Mesenchymal stem cell (in vitro differentiated cells and primary cell): ENCODE data around the gene MXI1.

ENCODE experiments used
- DNase-seq: peaks from one replicate; pipeline ENCODE4 v3.0.0-alpha.2; 2013
- H2AFZ ChIP-seq: one replicate; pipeline ENCODE4 v1.6.1; 2013; ENCODE audit warnings: low read depth, mild to moderate bottlenecking, control low read depth, inconsistent platforms, low read length, moderate library complexity
- H2AK5ac ChIP-seq: 2 replicates; pipeline ENCODE4 v1.6.1; 2013; ENCODE audit warnings: low read length, moderate library complexity, mild to moderate bottlenecking, inconsistent platforms; ENCODE audit not compliant: severe bottlenecking
- H2BK120ac ChIP-seq: one replicate; pipeline ENCODE4 v1.6.1; 2013; ENCODE audit warnings: low read depth, mild to moderate bottlenecking, inconsistent platforms, low read length, moderate library complexity
- H2BK12ac ChIP-seq, 2 experiments: one replicate each; pipeline ENCODE4 v1.6.1; 2013; ENCODE audit warnings: inconsistent platforms in 2 of 2, low read length in 2 of 2, mild to moderate bottlenecking in 2 of 2, moderate library complexity in 2 of 2, control low read depth in 1 of 2
- H2BK15ac ChIP-seq: one replicate; pipeline ENCODE4 v1.6.1; 2013; ENCODE audit warnings: mild to moderate bottlenecking, low read depth, inconsistent platforms; ENCODE audit not compliant: poor library complexity, severe bottlenecking
- H2BK5ac ChIP-seq: 2 replicates; pipeline ENCODE4 v1.6.1; 2013; ENCODE audit warnings: low read depth, mild to moderate bottlenecking, low read length, control low read depth, inconsistent platforms; ENCODE audit not compliant: poor library complexity, severe bottlenecking
- H3K14ac ChIP-seq, 2 experiments: one replicate each; pipeline ENCODE4 v1.6.1; 2013; ENCODE audit warnings: inconsistent platforms in 2 of 2, low read length in 2 of 2, control low read depth in 1 of 2, mild to moderate bottlenecking in 1 of 2, moderate library complexity in 1 of 2
- H3K18ac ChIP-seq, 2 experiments: one replicate each; pipeline ENCODE4 v1.6.1; 2013; ENCODE audit warnings: inconsistent platforms in 2 of 2, low read length in 2 of 2, control low read depth in 1 of 2, low read depth in 1 of 2, mild to moderate bottlenecking in 1 of 2
- H3K23ac ChIP-seq, 2 experiments: one replicate each; pipeline ENCODE4 v1.6.1; 2013; ENCODE audit warnings: inconsistent platforms in 2 of 2, low read length in 2 of 2, mild to moderate bottlenecking in 2 of 2, moderate library complexity in 2 of 2, control low read depth in 1 of 2
- H3K27ac ChIP-seq: 2 replicates; pipeline ENCODE4 v1.5.1; 2013; ENCODE audit warnings: mild to moderate bottlenecking, moderate library complexity, low read length, control low read depth, inconsistent platforms; ENCODE audit not compliant: poor library complexity, severe bottlenecking
- H3K27me3 ChIP-seq, 2 experiments: 2 replicates each; pipeline versions ENCODE4 v1.6.1 to v1.7.0; 2013; ENCODE audit warnings: low read length in 2 of 2, mild to moderate bottlenecking in 2 of 2, moderate library complexity in 2 of 2, control low read depth in 1 of 2, inconsistent platforms in 1 of 2; ENCODE audit not compliant: control insufficient read depth in 1 of 2, insufficient read depth in 1 of 2
- H3K36me3 ChIP-seq, 2 experiments: 2 replicates each; pipeline versions ENCODE4 v1.6.1 to v1.7.0; 2013; ENCODE audit warnings: low read length in 2 of 2, control low read depth in 1 of 2, inconsistent platforms in 1 of 2, low read depth in 1 of 2, mild to moderate bottlenecking in 1 of 2; ENCODE audit not compliant: insufficient read depth in 2 of 2, control insufficient read depth in 1 of 2
- H3K4ac ChIP-seq, 2 experiments: one replicate each; pipeline ENCODE4 v1.6.1; 2013; ENCODE audit warnings: inconsistent platforms in 2 of 2, low read length in 2 of 2, mild to moderate bottlenecking in 2 of 2, moderate library complexity in 2 of 2, control low read depth in 1 of 2, low read depth in 1 of 2
- H3K4me1 ChIP-seq: 2 replicates; pipeline ENCODE4 v1.6.1; 2013; ENCODE audit warnings: low read depth, low read length, control low read depth; ENCODE audit not compliant: control insufficient read depth, insufficient read depth
- H3K4me2 ChIP-seq: 2 replicates; pipeline ENCODE4 v1.6.1; 2013; ENCODE audit warnings: low read length, mild to moderate bottlenecking, inconsistent platforms; ENCODE audit not compliant: poor library complexity, severe bottlenecking
- H3K4me3 ChIP-seq, 2 experiments: 2 replicates each; pipeline versions ENCODE4 v1.5.1 to v1.7.0; 2013; ENCODE audit warnings: low read length in 2 of 2, mild to moderate bottlenecking in 2 of 2, control low read depth in 1 of 2, low read depth in 1 of 2; ENCODE audit not compliant: insufficient read depth in 1 of 2
- H3K79me1 ChIP-seq: replicated peaks from 2 replicates; pipeline ENCODE4 v1.6.1; 2013; ENCODE audit warnings: mild to moderate bottlenecking, control low read depth, low read length, inconsistent platforms; ENCODE audit not compliant: poor library complexity, severe bottlenecking
- H3K9ac ChIP-seq: 2 replicates; pipeline ENCODE4 v1.7.0; 2013; ENCODE audit warnings: mild to moderate bottlenecking, low read length, moderate library complexity
- H3K9me3 ChIP-seq: 2 replicates; pipeline ENCODE4 v1.7.0; 2013; ENCODE audit warnings: mild to moderate bottlenecking, low read length; ENCODE audit not compliant: control insufficient read depth
- H4K8ac ChIP-seq: one replicate; pipeline ENCODE4 v1.6.1; 2013; ENCODE audit warnings: inconsistent platforms, mild to moderate bottlenecking, low read length, moderate library complexity
- H4K91ac ChIP-seq: one replicate; pipeline ENCODE4 v1.6.1; 2013; ENCODE audit warnings: mild to moderate bottlenecking, low read length, inconsistent platforms
- WGBS: methylation state at CpG from one replicate; pipeline ENCODE4 v1.1.7; 2013; ENCODE audit warnings: mixed read lengths; 5-methylcytosine and 5-hydroxymethylcytosine counted together

MXI1 gene

GRCh38 chr10:110324201-110324804 lies 116.9 kb downstream of the MXI1 start:
- WGBS: 62% methylated on average over 5 of the region's 5 CpGs
- Histone ChIP-seq H3K4me3 (no peak overlapping the region), H3K18ac (no peak overlapping the region), H3K4me1 (peaks cover 8% of the 10 kb centered on the region), H2AK5ac (no peak overlapping the region), H2BK12ac (no peak overlapping the region), H3K9ac (no peak overlapping the region), H2BK120ac (no peak overlapping the region), H3K27me3 (no peaks in the 10 kb centered on the region), H4K8ac (no peak overlapping the region), H3K36me3 (no peaks in the 10 kb centered on the region), H3K4me2 (no peak overlapping the region), H4K91ac (no peak overlapping the region), H3K79me1 (no peaks in the 10 kb centered on the region), H3K14ac (no peak overlapping the region), H2AFZ (no peak overlapping the region), H3K27ac (no peak overlapping the region), H3K23ac (no peak overlapping the region), H3K4ac (no peak overlapping the region), H3K9me3 (peaks cover 15% of the 10 kb centered on the region), H2BK5ac (no peak overlapping the region), H2BK15ac (no peak overlapping the region)
- DNase-seq: no peak

- H3K27me3 ChIP-seq: no peaks in the 10 kb centered on the region
- H4K8ac ChIP-seq: no peak overlapping the region
- WGBS: 60% methylated on average over 2 of the region's 3 CpGs
- H2AFZ ChIP-seq: no peak overlapping the region
- H3K4me2 ChIP-seq: no peak overlapping the region
- H2AK5ac ChIP-seq: peak overlapping the region; percentile 49
- DNase-seq: peak; percentile 17
- no peak overlapping the region for H3K14ac ChIP-seq
- no peak overlapping the region for H3K4me3 ChIP-seq
- H4K91ac ChIP-seq: no peak overlapping the region
- no peak overlapping the region for H3K4ac ChIP-seq
- peaks cover 8% of the 10 kb centered on the region for H3K4me1 ChIP-seq
- no peak overlapping the region for H2BK15ac ChIP-seq
- H2BK120ac ChIP-seq: no peak overlapping the region
- H2BK12ac ChIP-seq: no peak overlapping the region
- H3K36me3 ChIP-seq: no peaks in the 10 kb centered on the region
- H3K9ac ChIP-seq: no peak overlapping the region
- no peak overlapping the region for H3K23ac ChIP-seq
- H3K9me3 ChIP-seq: peaks cover 21% of the 10 kb centered on the region
- no peak overlapping the region for H3K27ac ChIP-seq
- H3K18ac ChIP-seq: peak overlapping the region in 1 of 2 experiments; percentile 54
- H3K79me1 ChIP-seq: no peaks in the 10 kb centered on the region
- H2BK5ac ChIP-seq: no peak overlapping the region
Observed at GRCh38 chr10:110324805-110325280, 117.4 kb downstream of the MXI1 start.

- Histone ChIP-seq H2BK5ac (no peak overlapping the region), H4K8ac (no peak overlapping the region), H4K91ac (no peak overlapping the region), H3K79me1 (no peaks in the 10 kb centered on the region), H3K4me1 (peaks cover 8% of the 10 kb centered on the region), H3K18ac (peak overlapping the region in 1 of 2 experiments; percentile 16), H2BK12ac (peak overlapping the region in 1 of 2 experiments; percentile 11), H3K4me3 (no peak overlapping the region), H2AFZ (no peak overlapping the region), H2BK120ac (no peak overlapping the region), H3K14ac (no peak overlapping the region), H2AK5ac (peak overlapping the region; percentile 69), H3K36me3 (peaks cover 0 to 4% of the 10 kb centered on the region in 2 experiments), H3K9me3 (peaks cover 26% of the 10 kb centered on the region), H3K23ac (no peak overlapping the region), H2BK15ac (no peak overlapping the region), H3K4ac (no peak overlapping the region), H3K27me3 (no peaks in the 10 kb centered on the region), H3K27ac (peak overlapping the region; percentile 66), H3K4me2 (no peak overlapping the region), H3K9ac (no peak overlapping the region)
- 23% methylated on average over 4 of the region's 4 CpGs for WGBS
- peak; percentile 87 for DNase-seq
Observed at GRCh38 chr10:110326351-110327032, 119.1 kb downstream of the MXI1 start.

DNA sequence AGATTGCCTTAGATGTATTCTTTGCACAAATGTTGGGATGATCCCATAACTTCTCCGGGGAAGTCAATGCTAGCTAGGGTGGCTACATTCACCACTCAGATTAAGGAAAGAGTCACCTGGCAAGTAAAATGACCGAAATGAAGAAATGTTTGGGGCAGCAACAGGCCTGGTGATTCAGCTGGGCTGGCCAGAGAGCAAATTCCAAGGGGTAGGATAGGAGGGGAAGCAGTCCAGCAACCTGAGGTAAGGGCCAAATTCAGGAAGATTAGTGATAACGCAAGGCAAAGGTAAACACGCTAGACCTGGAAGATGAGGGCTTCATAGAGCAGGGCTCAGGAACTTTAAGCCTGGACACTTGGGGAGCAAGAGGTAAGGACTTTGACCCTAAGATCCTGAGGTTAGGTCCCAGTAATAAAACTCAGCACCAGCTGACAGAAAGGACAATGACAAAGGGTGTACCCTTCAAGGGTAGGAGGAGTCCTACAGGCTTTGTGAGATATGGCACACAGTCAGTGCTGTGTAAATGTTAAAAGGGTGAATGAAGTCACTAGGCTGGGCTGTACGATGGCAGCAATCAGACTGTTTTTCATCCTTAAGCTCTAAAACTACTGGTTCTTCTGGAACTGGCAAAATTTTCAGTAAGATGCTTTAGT lies 120.0 kb downstream of the MXI1 start:
- Histone ChIP-seq H2BK120ac (no peak overlapping the region), H2AFZ (no peak overlapping the region), H3K79me1 (no peaks in the 10 kb centered on the region), H3K9ac (no peak overlapping the region), H3K4me2 (no peak overlapping the region), H2BK12ac (peak overlapping the region in 1 of 2 experiments; percentile 71), H2BK15ac (no peak overlapping the region), H4K8ac (peak overlapping the region; percentile 57), H3K27me3 (no peaks in the 10 kb centered on the region), H3K27ac (no peak overlapping the region), H3K4ac (peak overlapping the region in 1 of 2 experiments; percentile 73), H3K4me1 (peaks cover 8% of the 10 kb centered on the region), H2AK5ac (peak overlapping the region; percentile 33), H3K9me3 (peaks cover 18% of the 10 kb centered on the region), H3K14ac (no peak overlapping the region), H3K18ac (no peak overlapping the region), H3K23ac (no peak overlapping the region), H3K4me3 (no peak overlapping the region), H3K36me3 (peaks cover 0 to 4% of the 10 kb centered on the region in 2 experiments), H4K91ac (no peak overlapping the region), H2BK5ac (no peak overlapping the region)
- WGBS: 90% methylated on average over 5 of the region's 5 CpGs
- DNase-seq: no peak
